Liver (tissue), 9 donors: Measurements from ENCODE around the gene CYP2B6. TPM values are rescaled to one million over a fixed set of nuclear protein-coding genes. Genes with fewer than 3 reads are reported as not detected.
"Not testable (repeated sequence)": the region's sequence is repeated elsewhere in the genome, so short reads cannot be mapped to it uniquely, and the experiment has no call there.

ENCODE experiments used
- DNase-seq: peaks from one replicate; pipeline ENCODE4 v3.0.0-alpha.2; 2017; ENCODE audit warnings: low spot score
- H3K27ac ChIP-seq, 2 donors: one replicate each; pipeline ENCODE4 v1.7.0; 2013; ENCODE audit warnings: inconsistent platforms in 2 of 2, low read length in 2 of 2, control low read depth in 1 of 2, low read depth in 1 of 2, mild to moderate bottlenecking in 1 of 2
- H3K27me3 ChIP-seq, 4 donors: one replicate each; pipeline versions ENCODE4 v1.6.1 to v1.7.0; 2013; ENCODE audit warnings: low read length in 3 of 4, inconsistent platforms in 1 of 4, mild to moderate bottlenecking in 1 of 4, moderate library complexity in 1 of 4; ENCODE audit not compliant: control insufficient read depth in 4 of 4, insufficient read depth in 4 of 4
- H3K36me3 ChIP-seq, 4 donors: one replicate each; pipeline versions ENCODE4 v1.6.1 to v1.7.0; 2013; ENCODE audit warnings: low read length in 3 of 4, mild to moderate bottlenecking in 3 of 4, low read depth in 1 of 4, moderate library complexity in 1 of 4; ENCODE audit not compliant: control insufficient read depth in 4 of 4, insufficient read depth in 3 of 4
- H3K4me1 ChIP-seq, 4 donors: one replicate each; pipeline versions ENCODE4 v1.6.1 to v1.7.0; 2013; ENCODE audit warnings: low read length in 3 of 4, mild to moderate bottlenecking in 3 of 4, moderate library complexity in 1 of 4; ENCODE audit not compliant: control insufficient read depth in 4 of 4, insufficient read depth in 4 of 4
- H3K4me3 ChIP-seq, 3 donors: one replicate each; pipeline versions ENCODE4 v1.6.1 to v1.7.0; 2013; ENCODE audit warnings: low read length in 3 of 3, control low read depth in 1 of 3, low read depth in 1 of 3, mild to moderate bottlenecking in 1 of 3
- H3K9ac ChIP-seq, 2 donors: one replicate each; pipeline ENCODE4 v1.7.0; 2013; ENCODE audit warnings: low read length in 2 of 2, mild to moderate bottlenecking in 2 of 2, moderate library complexity in 2 of 2, control low read depth in 1 of 2, low read depth in 1 of 2
- H3K9me3 ChIP-seq, 4 donors: one replicate each; pipeline versions ENCODE4 v1.6.1 to v1.7.0; 2013; ENCODE audit warnings: low read length in 3 of 4; ENCODE audit not compliant: control insufficient read depth in 4 of 4
- ATF3 ChIP-seq: IDR thresholded peaks from 2 replicates; pipeline ENCODE4 v1.6.1; 2016; ENCODE audit warnings: antibody characterized with exemption
- CTCF ChIP-seq: fragments of 150-350 bp; IDR thresholded peaks from 2 replicates; pipeline ENCODE4 v1.5.1; 2017; ENCODE audit warnings: improper control_type of control experiment, low read depth, low read length; ENCODE audit not compliant: missing input control
- EGR1 ChIP-seq, 2 donors: IDR thresholded peaks; 2 replicates each; pipeline ENCODE4 v1.6.1; 2016 to 2018; ENCODE audit warnings: antibody characterized with exemption in 2 of 2, low read depth in 2 of 2
- FOXA1 ChIP-seq: IDR thresholded peaks from 2 replicates; pipeline ENCODE4 v1.6.1; 2016; ENCODE audit warnings: antibody characterized with exemption
- FOXA2 ChIP-seq: IDR thresholded peaks from 2 replicates; pipeline ENCODE4 v1.6.1; 2016; ENCODE audit warnings: antibody characterized with exemption
- GABPA ChIP-seq, 2 donors: IDR thresholded peaks in 1 of 2; conservative IDR thresholded peaks in 1 of 2; 2 replicates each; pipeline ENCODE4 v1.6.1; 2016; ENCODE audit warnings: antibody characterized with exemption in 2 of 2, mild to moderate bottlenecking in 1 of 2, moderate library complexity in 1 of 2
- HNF4A ChIP-seq, 2 donors: conservative IDR thresholded peaks; 2 replicates each; pipeline ENCODE4 v1.6.1; 2016; ENCODE audit warnings: antibody characterized with exemption in 2 of 2, mild to moderate bottlenecking in 2 of 2
- HNF4G ChIP-seq: IDR thresholded peaks from 2 replicates; pipeline ENCODE4 v1.6.1; 2016; ENCODE audit warnings: antibody characterized with exemption
- JUND ChIP-seq, 2 donors: IDR thresholded peaks; 2 replicates each; pipeline ENCODE4 v1.6.1; 2016; ENCODE audit warnings: antibody characterized with exemption in 2 of 2
- MAX ChIP-seq: IDR thresholded peaks from 2 replicates; pipeline ENCODE4 v1.6.1; 2016; ENCODE audit warnings: antibody characterized with exemption
- NR2F2 ChIP-seq: IDR thresholded peaks from 2 replicates; pipeline ENCODE4 v1.6.1; 2016; ENCODE audit warnings: antibody characterized with exemption
- RAD21 ChIP-seq, 2 donors: IDR thresholded peaks; 2 replicates each; pipeline ENCODE4 v1.6.1; 2016; ENCODE audit warnings: antibody characterized with exemption in 2 of 2, mild to moderate bottlenecking in 2 of 2
- REST ChIP-seq: IDR thresholded peaks from 2 replicates; pipeline ENCODE4 v1.6.1; 2016; ENCODE audit warnings: antibody characterized with exemption, mild to moderate bottlenecking
- RXRA ChIP-seq, 2 donors: IDR thresholded peaks; 2 replicates each; pipeline ENCODE4 v1.6.1; 2017 to 2018; ENCODE audit warnings: antibody characterized with exemption in 2 of 2, mild to moderate bottlenecking in 1 of 2
- SP1 ChIP-seq: IDR thresholded peaks from 2 replicates; pipeline ENCODE4 v1.6.1; 2018; ENCODE audit warnings: antibody characterized with exemption, mild to moderate bottlenecking
- ZBTB33 ChIP-seq: IDR thresholded peaks from 2 replicates; pipeline ENCODE4 v1.6.1; 2016; ENCODE audit warnings: antibody characterized with exemption
- WGBS: extraction: QIAGEN DNeasy Blood & Tissue Kit; methylation state at CpG from one replicate; pipeline ENCODE4 v1.1.7; 2013; 5-methylcytosine and 5-hydroxymethylcytosine counted together
- polyA plus RNA-seq, 2 donors: library from polyadenylated mRNA; stranded (reverse) in 1 of 2; unstranded in 1 of 2; fragments of 200-250 nt in 1 of 2; fragments of >200 nt in 1 of 2; fragmentation: Nextera tagmentation in 1 of 2; extraction: Ambion mirVana in 1 of 2; gene quantifications; one replicate each; pipeline versions ENCODE4 v1.2.1 to v1.2.3, GENCODE V29; 2013 to 2015
- total RNA-seq, 2 donors: library from RNA; depleted of rRNA; stranded (reverse); fragments of >200 nt; gene quantifications; one replicate each; pipeline ENCODE4 v1.2.3, GENCODE V29; 2014
- donor health status: healthy.
- donor health status: healthy.
- donor health status: healthy.
- donor health status: healthy.
- donor health status: healthy.

Gene CYP2B6
- total and polyA plus RNA-seq, 4 donors: 13.0 to 751 (median 16.6) TPM; not detected in 1

GRCh38 chr19:41001243-41001971 is 10.3 kb downstream of the CYP2B6 start:
- H3K36me3 ChIP-seq: peaks cover 5 to 38% (median 27%) of the 10 kb centered on the region in 4 donors
- peak overlapping the region; percentile 19 to 35 for H3K27ac ChIP-seq
- peaks cover 0 to 23% (median 5%) of the 10 kb centered on the region in 4 donors for H3K4me1 ChIP-seq
- H3K4me3 ChIP-seq: no peak overlapping the region
- WGBS: 63% methylated on average over 9 of the region's 9 CpGs
- no peak for DNase-seq
- H3K9me3 ChIP-seq: no peaks in the 10 kb centered on the region
- no peaks in the 10 kb centered on the region for H3K27me3 ChIP-seq
- H3K9ac ChIP-seq: no peak overlapping the region
- TF ChIP-seq HNF4A (conservative IDR thresholded peaks at IDR 0.05): peak in 1 of 2 donors; percentile 6
- TF ChIP-seq RXRA (IDR thresholded peaks at IDR 0.05): peak; percentile 62 to 73
- peak in 1 of 2 donors; percentile 6 for TF ChIP-seq JUND (IDR thresholded peaks at IDR 0.05)
- no peak for TF ChIP-seq ZBTB33

- peaks cover 0 to 23% (median 5%) of the 10 kb centered on the region in 4 donors for H3K4me1 ChIP-seq
- DNase-seq, H3K4me3 ChIP-seq, H3K27ac ChIP-seq, H3K27me3 ChIP-seq, H3K9me3 ChIP-seq, H3K9ac ChIP-seq: not testable (repeated sequence)
- WGBS: 78% methylated on average over 7 of the region's 8 CpGs
- peaks cover 7 to 54% (median 40%) of the 10 kb centered on the region in 4 donors for H3K36me3 ChIP-seq
Measured at GRCh38 chr19:41003656-41004055, 12.6 kb downstream of the CYP2B6 start.

GRCh38 chr19:41009700-41010235 is 18.7 kb downstream of the CYP2B6 start:
- Histone ChIP-seq H3K4me3 (no peak overlapping the region), H3K9ac (no peak overlapping the region), H3K27me3 (no peaks in the 10 kb centered on the region), H3K36me3 (peaks cover 12 to 72% (median 54%) of the 10 kb centered on the region in 4 donors), H3K27ac (no peak overlapping the region), H3K9me3 (no peaks in the 10 kb centered on the region), H3K4me1 (peaks cover 0 to 2% (median 0%) of the 10 kb centered on the region in 4 donors)
- no peak for DNase-seq
- WGBS: 60% methylated on average over 11 of the region's 11 CpGs
- no peak for TF ChIP-seq SP1
- TF ChIP-seq FOXA2: no peak
- no peak for TF ChIP-seq ZBTB33
- TF ChIP-seq FOXA1: no peak
- TF ChIP-seq NR2F2: no peak
- peak in 1 of 2 donors; percentile 7 for TF ChIP-seq HNF4A (conservative IDR thresholded peaks at IDR 0.05)
- no peak for TF ChIP-seq EGR1 (IDR thresholded peaks at IDR 0.05; ENCODE audit: low read depth in 2 of 2)
- TF ChIP-seq HNF4G: no peak
- no peak for TF ChIP-seq CTCF
- TF ChIP-seq RAD21 (IDR thresholded peaks at IDR 0.05): peak in 1 of 2 donors; percentile 16
- TF ChIP-seq ATF3: no peak
- TF ChIP-seq JUND (IDR thresholded peaks at IDR 0.05): no peak
- no peak for TF ChIP-seq GABPA (IDR thresholded peaks at IDR 0.05 in 1 of 2, conservative IDR thresholded peaks at IDR 0.05 in 1 of 2)
- no peak for TF ChIP-seq MAX
- no peak for TF ChIP-seq REST
- peak; percentile 63 to 88 for TF ChIP-seq RXRA (IDR thresholded peaks at IDR 0.05)
